Tibial nerve (tissue), 4 donors: ENCODE data around the gene TMBIM4. TPM values are rescaled to one million over a fixed set of nuclear protein-coding genes. Genes with fewer than 3 reads are reported as not detected.

Experiments used
- DNase-seq, 2 donors: peaks; one replicate each; pipeline ENCODE4 v3.0.0-alpha.2; 2019; ENCODE audit warnings: low spot score in 2 of 2
- H3K27ac ChIP-seq, 4 donors: fragments of 200-600 bp; sonication (generic) in 3 of 4; one replicate each; pipeline ENCODE4 v1.5.1; 2017 to 2019; ENCODE audit warnings: mild to moderate bottlenecking in 1 of 4
- H3K27me3 ChIP-seq, 2 donors: fragments of 200-600 bp; sonication (generic) in 1 of 2; one replicate each; pipeline versions ENCODE4 v1.5.1 to v1.6.0; 2017 to 2019
- H3K36me3 ChIP-seq, 3 donors: fragments of 200-600 bp; sonication (generic); one replicate each; pipeline ENCODE4 v1.5.1; 2018 to 2019
- H3K4me1 ChIP-seq, 4 donors: fragments of 200-600 bp; sonication (generic) in 3 of 4; one replicate each; pipeline ENCODE4 v1.5.1; 2017 to 2019
- H3K4me3 ChIP-seq, 4 donors: fragments of 200-600 bp; sonication (generic) in 3 of 4; one replicate each; pipeline ENCODE4 v1.5.1; 2017 to 2019; ENCODE audit warnings: mild to moderate bottlenecking in 1 of 4, moderate library complexity in 1 of 4
- H3K9me3 ChIP-seq, 4 donors: fragments of 200-600 bp; sonication (generic) in 3 of 4; one replicate each; pipeline ENCODE4 v1.5.1; 2017 to 2019
- EP300 ChIP-seq, 2 donors: sonication (generic); formaldehyde crosslinking; IDR thresholded peaks; one replicate each; pipeline ENCODE4 v1.6.1; 2017; ENCODE audit warnings: antibody characterized with exemption in 2 of 2, mild to moderate bottlenecking in 1 of 2
- POLR2A ChIP-seq, 2 donors: fragments of 450-650 bp; IDR thresholded peaks; one replicate each; pipeline ENCODE4 v1.6.1; 2017; ENCODE audit warnings: antibody characterized with exemption in 2 of 2, mild to moderate bottlenecking in 2 of 2, moderate library complexity in 2 of 2
- WGBS, 2 donors: methylation state at CpG; one replicate each; pipeline ENCODE4 v1.1.5; 2018; 5-methylcytosine and 5-hydroxymethylcytosine counted together
- total RNA-seq, 4 donors: library from RNA; depleted of rRNA; stranded (reverse); fragments of >200 nt; gene quantifications; one replicate each; pipeline ENCODE4 v1.1.0, GENCODE V29; 2016
- TF ChIP-seq, protein P1 (sequence below), 5 experiments: fragments of 200-600 bp in 3 of 5; fragments of 450-650 bp in 2 of 5; sonication (generic) in 3 of 5; IDR thresholded peaks; one replicate each; pipeline ENCODE4 v1.5.1; 2016 to 2019; ENCODE audit warnings: antibody characterized with exemption in 5 of 5, mild to moderate bottlenecking in 3 of 5, moderate library complexity in 2 of 5

Gene TMBIM4
- total RNA-seq, 4 donors from 2014 or later, result 101 to 229 (median 199) TPM

DNA sequence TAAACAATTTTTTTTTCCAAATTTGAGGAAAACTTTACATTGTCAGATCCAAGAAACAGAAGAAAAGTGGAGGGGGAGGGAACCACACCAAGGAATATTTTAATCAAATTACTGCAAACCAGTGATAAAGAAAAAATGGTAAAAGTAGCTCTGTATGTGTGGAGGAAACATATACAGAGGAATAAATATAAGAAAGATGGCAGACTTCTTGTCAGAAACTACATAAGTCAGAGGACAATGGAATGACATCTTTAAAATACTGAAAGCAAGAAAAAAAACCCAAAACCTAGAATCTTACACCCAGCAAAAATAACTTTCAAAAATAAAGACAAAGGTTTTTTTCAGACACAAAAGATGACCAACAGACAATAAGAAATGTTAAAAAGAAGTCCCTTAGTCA is 29.1 kb downstream of the TMBIM4 start:
- DNase-seq, result no peak
- Histone ChIP-seq H3K9me3 (peaks cover 0 to 29% (median 6%) of the 10 kb centered on the region in 4 donors), H3K4me1 (peaks cover 0 to 21% (median 6%) of the 10 kb centered on the region in 4 donors), H3K4me3 (no peak overlapping the region), H3K27me3 (no peaks in the 10 kb centered on the region), H3K27ac (no peak overlapping the region), H3K36me3 (peaks cover 0 to 83% (median 4%) of the 10 kb centered on the region in 3 donors)
- TF ChIP-seq, protein P1, sequence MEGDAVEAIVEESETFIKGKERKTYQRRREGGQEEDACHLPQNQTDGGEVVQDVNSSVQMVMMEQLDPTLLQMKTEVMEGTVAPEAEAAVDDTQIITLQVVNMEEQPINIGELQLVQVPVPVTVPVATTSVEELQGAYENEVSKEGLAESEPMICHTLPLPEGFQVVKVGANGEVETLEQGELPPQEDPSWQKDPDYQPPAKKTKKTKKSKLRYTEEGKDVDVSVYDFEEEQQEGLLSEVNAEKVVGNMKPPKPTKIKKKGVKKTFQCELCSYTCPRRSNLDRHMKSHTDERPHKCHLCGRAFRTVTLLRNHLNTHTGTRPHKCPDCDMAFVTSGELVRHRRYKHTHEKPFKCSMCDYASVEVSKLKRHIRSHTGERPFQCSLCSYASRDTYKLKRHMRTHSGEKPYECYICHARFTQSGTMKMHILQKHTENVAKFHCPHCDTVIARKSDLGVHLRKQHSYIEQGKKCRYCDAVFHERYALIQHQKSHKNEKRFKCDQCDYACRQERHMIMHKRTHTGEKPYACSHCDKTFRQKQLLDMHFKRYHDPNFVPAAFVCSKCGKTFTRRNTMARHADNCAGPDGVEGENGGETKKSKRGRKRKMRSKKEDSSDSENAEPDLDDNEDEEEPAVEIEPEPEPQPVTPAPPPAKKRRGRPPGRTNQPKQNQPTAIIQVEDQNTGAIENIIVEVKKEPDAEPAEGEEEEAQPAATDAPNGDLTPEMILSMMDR (IDR thresholded peaks at IDR 0.05), result no peak
- TF ChIP-seq POLR2A (IDR thresholded peaks at IDR 0.05) (no peak), EP300 (IDR thresholded peaks at IDR 0.05) (no peak)

DNA sequence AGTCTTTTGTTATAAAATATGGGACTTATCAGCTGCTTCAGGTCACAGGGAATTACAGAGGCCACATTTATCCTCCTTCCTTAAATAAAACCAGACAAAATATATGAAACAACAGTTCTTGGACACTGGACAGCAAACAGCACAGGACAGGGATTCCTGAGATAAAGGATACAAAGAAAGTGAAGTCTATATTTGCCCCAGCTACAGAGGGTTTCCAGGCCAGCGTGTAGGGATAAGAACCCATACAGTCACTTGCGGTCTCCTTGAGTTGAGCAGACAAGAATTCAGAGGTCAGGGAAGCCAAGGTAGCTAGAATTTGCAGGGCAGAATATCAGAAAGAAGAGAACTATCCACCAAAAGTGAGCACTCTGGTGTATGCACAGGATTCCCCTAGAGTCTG is 30.5 kb downstream of the TMBIM4 start:
- TF ChIP-seq EP300 (IDR thresholded peaks at IDR 0.05) (no peak), POLR2A (IDR thresholded peaks at IDR 0.05) (no peak)
- TF ChIP-seq, protein P1 (IDR thresholded peaks at IDR 0.05), result no peak

DNA sequence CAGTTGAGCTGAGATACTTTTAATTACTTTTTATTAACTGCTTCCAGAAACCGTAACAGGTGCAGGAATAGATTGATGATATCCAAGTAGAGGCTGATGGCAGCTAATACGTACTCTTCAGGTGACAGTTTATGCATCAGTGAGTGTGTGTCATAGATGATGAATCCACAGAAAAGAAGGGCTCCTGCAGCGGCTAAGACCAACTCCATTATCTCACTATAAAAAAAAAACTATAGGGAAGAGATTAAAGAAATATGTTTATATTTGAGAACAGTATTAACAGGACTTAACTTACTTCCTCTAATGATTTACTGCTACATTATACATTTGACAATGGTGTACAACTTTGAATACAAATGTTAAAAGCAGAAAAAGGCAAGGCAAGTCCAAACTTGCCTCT is 31.9 kb downstream of the TMBIM4 start:
- Histone ChIP-seq H3K27ac (no peak overlapping the region), H3K4me1 (no peaks in the 10 kb centered on the region), H3K4me3 (no peak overlapping the region), H3K27me3 (no peaks in the 10 kb centered on the region), H3K9me3 (peaks cover 0 to 29% (median 6%) of the 10 kb centered on the region in 4 donors), H3K36me3 (peaks cover 0 to 68% (median 4%) of the 10 kb centered on the region in 3 donors)
- DNase-seq, result no peak
- WGBS, 2 donors, result 96% methylated on average over 3 of the region's 3 CpGs
- TF ChIP-seq EP300 (IDR thresholded peaks at IDR 0.05) (no peak), POLR2A (IDR thresholded peaks at IDR 0.05) (no peak)
- TF ChIP-seq, protein P1 (IDR thresholded peaks at IDR 0.05), result no peak

More for the DNA sequence above, 30.5 kb downstream of the TMBIM4 start:
- H3K4me3 ChIP-seq, result no peak overlapping the region
- peaks cover 0 to 29% (median 6%) of the 10 kb centered on the region in 4 donors for H3K9me3 ChIP-seq
- no peak overlapping the region for H3K27ac ChIP-seq
- peaks cover 0 to 7% (median 1%) of the 10 kb centered on the region in 4 donors for H3K4me1 ChIP-seq
- peaks cover 0 to 82% (median 4%) of the 10 kb centered on the region in 3 donors for H3K36me3 ChIP-seq
- no peaks in the 10 kb centered on the region for H3K27me3 ChIP-seq
- 89 to 95% methylated on average over 2 of the region's 2 CpGs for WGBS, 2 donors
- DNase-seq, result no peak

DNA sequence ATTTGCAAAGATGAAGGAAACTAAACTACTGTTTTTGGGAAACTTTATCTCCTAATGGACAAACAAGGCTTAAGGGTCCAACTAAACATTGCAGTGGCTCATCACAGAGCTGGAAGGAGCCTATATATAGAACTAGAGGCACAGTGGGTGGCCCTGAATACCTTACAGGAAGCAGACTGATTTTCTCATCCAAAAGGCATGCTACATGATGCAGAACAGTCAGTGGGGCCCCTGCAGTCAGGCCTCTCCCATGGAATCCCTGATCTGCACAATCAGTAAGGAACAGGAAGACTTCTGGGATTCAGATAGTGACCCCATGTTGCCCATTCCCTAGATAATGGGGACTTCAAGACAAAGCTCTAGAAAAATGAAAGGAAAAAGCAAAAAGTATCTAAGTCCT is 37.4 kb downstream of the TMBIM4 start:
- Histone ChIP-seq H3K4me1 (peaks cover 0 to 41% (median 14%) of the 10 kb centered on the region in 4 donors), H3K9me3 (no peaks in the 10 kb centered on the region), H3K36me3 (peaks cover 0 to 27% (median 5%) of the 10 kb centered on the region in 3 donors), H3K4me3 (no peak overlapping the region), H3K27ac (no peak overlapping the region), H3K27me3 (no peaks in the 10 kb centered on the region)
- TF ChIP-seq EP300 (IDR thresholded peaks at IDR 0.05), result no peak
- TF ChIP-seq, protein P1 (IDR thresholded peaks at IDR 0.05), result no peak
- TF ChIP-seq POLR2A (IDR thresholded peaks at IDR 0.05), result no peak
- DNase-seq, result no peak

DNA sequence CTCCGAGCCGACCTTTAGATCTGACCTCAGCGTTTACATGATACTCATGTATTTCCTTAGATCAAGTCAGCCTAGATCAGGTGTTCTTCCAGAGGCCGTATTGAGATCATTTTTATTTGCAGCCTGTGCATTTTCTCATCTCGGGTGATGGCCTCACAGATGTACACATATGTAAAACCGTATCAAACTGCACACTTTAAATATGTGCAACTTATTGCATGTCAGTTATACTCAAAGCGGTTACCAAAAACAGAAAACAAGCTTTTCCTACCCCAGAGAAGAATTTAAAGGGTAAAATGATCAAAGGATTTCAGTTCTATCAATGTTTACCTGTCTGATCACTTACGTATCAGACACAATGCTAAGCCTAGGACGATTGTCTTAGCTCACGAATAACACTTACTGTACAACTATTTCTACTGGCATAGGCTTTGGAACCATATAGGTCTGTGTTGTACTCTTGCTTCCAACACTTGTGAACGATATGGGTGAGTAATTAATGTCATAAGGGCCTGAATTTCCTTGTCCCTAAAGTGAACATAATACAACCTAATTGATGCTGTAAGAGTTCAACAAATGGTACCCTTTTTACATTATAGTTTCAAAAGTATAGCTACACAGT is 38.6 kb downstream of the TMBIM4 start:
- TF ChIP-seq, protein P1 (IDR thresholded peaks at IDR 0.05), result no peak
- no peak for TF ChIP-seq POLR2A (IDR thresholded peaks at IDR 0.05)
- no peak for TF ChIP-seq EP300 (IDR thresholded peaks at IDR 0.05)
- Histone ChIP-seq H3K4me1 (peaks cover 0 to 41% (median 14%) of the 10 kb centered on the region in 4 donors), H3K4me3 (peak overlapping the region; percentile 73 to 94 (median 86)), H3K27ac (peak overlapping the region; percentile 28 to 81 (median 70)), H3K36me3 (peaks cover 0 to 27% (median 5%) of the 10 kb centered on the region in 3 donors), H3K27me3 (no peaks in the 10 kb centered on the region), H3K9me3 (no peaks in the 10 kb centered on the region)
- WGBS, 2 donors, result 10% methylated on average over 11 of the region's 11 CpGs
- DNase-seq, result no peak
